ENCODE results near the gene HAO2.

DNA sequence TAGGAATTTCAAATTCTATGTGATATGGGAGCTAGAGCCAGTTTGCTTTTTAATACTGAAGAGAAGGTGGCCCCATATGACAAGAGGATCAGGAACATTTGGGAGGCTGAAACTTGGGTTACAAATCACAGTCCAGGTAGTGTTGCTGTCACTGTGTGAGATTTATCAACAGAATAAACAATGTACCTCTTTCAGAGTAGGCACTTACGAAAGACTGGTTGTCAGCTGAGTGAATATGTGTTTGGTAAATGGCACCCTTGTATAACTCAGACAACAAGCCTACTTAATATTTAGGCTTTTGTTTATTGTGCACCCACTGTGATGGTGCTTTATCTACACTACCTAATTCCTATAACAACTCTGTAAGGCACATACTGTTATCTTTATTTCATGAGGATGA lies 7.4 kb upstream of the HAO2 start:
- TF ChIP-seq, protein P1, sequence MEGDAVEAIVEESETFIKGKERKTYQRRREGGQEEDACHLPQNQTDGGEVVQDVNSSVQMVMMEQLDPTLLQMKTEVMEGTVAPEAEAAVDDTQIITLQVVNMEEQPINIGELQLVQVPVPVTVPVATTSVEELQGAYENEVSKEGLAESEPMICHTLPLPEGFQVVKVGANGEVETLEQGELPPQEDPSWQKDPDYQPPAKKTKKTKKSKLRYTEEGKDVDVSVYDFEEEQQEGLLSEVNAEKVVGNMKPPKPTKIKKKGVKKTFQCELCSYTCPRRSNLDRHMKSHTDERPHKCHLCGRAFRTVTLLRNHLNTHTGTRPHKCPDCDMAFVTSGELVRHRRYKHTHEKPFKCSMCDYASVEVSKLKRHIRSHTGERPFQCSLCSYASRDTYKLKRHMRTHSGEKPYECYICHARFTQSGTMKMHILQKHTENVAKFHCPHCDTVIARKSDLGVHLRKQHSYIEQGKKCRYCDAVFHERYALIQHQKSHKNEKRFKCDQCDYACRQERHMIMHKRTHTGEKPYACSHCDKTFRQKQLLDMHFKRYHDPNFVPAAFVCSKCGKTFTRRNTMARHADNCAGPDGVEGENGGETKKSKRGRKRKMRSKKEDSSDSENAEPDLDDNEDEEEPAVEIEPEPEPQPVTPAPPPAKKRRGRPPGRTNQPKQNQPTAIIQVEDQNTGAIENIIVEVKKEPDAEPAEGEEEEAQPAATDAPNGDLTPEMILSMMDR (IDR thresholded peaks at IDR 0.05) = no peak
- TF ChIP-seq POLR2A (IDR thresholded peaks at IDR 0.05) (no peak), EP300 (IDR thresholded peaks at IDR 0.05) (no peak)

Measured in ovary (tissue), 3 donors.